ENCODE results near the gene STAP1. TPM values are rescaled to one million over a fixed set of nuclear protein-coding genes. Genes with fewer than 3 reads are reported as not detected.
A peak's percentile ranks its signal among the peaks of the same experiment; 100 is the strongest.

STAP1 gene
- total RNA-seq, 6 experiments from 2014 or later = not detected

DNA sequence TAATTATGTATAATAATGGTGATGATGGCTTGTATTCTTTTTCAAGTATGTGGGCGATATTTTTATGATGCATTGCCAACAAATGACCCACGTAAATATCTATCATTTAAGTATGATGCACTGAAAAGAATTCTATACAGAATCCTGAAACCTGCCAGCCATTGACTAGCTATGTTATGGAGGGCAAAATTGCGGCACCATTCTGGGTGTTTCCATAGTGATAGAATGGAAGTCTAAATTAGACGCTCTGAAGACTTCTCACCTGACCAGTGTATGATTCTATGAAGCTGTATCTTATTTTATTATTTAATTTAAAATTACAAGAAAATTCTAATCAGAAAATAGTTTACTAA lies 12.5 kb upstream of the STAP1 start:
- intact Hi-C loops (cut with DNase I) = no loop called here
- H3K36me3 ChIP-seq = peaks cover 0 to 1% (median 0%) of the 10 kb centered on the region in 4 donors
- ATAC-seq (no peak), DNase-seq (no peak)
- no peaks in the 10 kb centered on the region for H3K9me3 ChIP-seq
- H3K4me1 ChIP-seq = peaks cover 0 to 25% (median 2%) of the 10 kb centered on the region in 4 donors
- TF ChIP-seq POLR2A (IDR thresholded peaks at IDR 0.05) (no peak), CTCF (IDR thresholded peaks at IDR 0.05) (no peak)
- H3K27me3 ChIP-seq = no peaks in the 10 kb centered on the region
- peak overlapping the region in 1 of 3 donors; percentile 88 for H3K27ac ChIP-seq
- H3K4me3 ChIP-seq = peak overlapping the region; percentile 68 to 78 (median 68)
- WGBS (ENCODE audit: insufficient coverage, low coverage, low lambda C conversion rate, missing lambda C conversion rate) = 62% methylated on average over 4 of the region's 4 CpGs

- Histone ChIP-seq H3K27me3 (no peaks in the 10 kb centered on the region), H3K27ac (no peak overlapping the region), H3K9me3 (no peaks in the 10 kb centered on the region), H3K4me3 (no peak overlapping the region), H3K36me3 (no peaks in the 10 kb centered on the region), H3K4me1 (peaks cover 0 to 22% (median 2%) of the 10 kb centered on the region in 4 donors)
- DNase-seq (no peak), ATAC-seq (no peak)
- WGBS (ENCODE audit: insufficient coverage, low coverage, low lambda C conversion rate, missing lambda C conversion rate) = 59% methylated on average over 4 of the region's 4 CpGs
- intact Hi-C loops (cut with DNase I) = no loop called here
- TF ChIP-seq POLR2A (IDR thresholded peaks at IDR 0.05) (no peak), CTCF (IDR thresholded peaks at IDR 0.05) (no peak)
Measured at GRCh38 chr4:67546971-67547370, 11.6 kb upstream of the STAP1 start.

DNA sequence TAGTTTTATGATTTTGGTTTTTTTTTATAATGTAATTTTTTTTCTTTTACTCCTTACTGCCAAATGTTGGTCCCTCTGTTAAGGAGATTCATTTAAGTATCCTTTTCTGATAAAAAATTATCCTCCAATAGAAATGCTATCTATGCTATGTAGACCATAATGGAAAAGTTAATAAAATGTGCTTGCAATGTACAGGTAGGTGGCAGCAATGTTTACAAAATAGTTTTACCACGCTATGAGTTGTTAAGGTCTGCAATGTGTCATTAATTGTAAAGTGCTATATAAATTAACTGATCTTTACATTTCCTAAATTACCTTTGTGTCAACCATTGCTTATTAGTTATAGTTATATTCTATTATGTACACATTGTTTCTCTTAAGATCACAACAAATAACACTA lies 9.4 kb upstream of the STAP1 start:
- Histone ChIP-seq H3K4me3 (no peak overlapping the region), H3K27me3 (no peaks in the 10 kb centered on the region), H3K9me3 (no peaks in the 10 kb centered on the region), H3K36me3 (no peaks in the 10 kb centered on the region), H3K27ac (no peak overlapping the region), H3K4me1 (peaks cover 0 to under 1% (median 0%) of the 10 kb centered on the region in 4 donors)
- peak in 3 of 4 donors; percentile 21 to 32 (median 27) for TF ChIP-seq CTCF (IDR thresholded peaks at IDR 0.05)
- no peak for TF ChIP-seq POLR2A (IDR thresholded peaks at IDR 0.05)
- ATAC-seq (no peak), DNase-seq (no peak)
- intact Hi-C loops (cut with DNase I) = no loop called here
- 5% methylated on average over 1 of the region's 1 CpG for WGBS (ENCODE audit: insufficient coverage, low coverage, low lambda C conversion rate, missing lambda C conversion rate)

DNA sequence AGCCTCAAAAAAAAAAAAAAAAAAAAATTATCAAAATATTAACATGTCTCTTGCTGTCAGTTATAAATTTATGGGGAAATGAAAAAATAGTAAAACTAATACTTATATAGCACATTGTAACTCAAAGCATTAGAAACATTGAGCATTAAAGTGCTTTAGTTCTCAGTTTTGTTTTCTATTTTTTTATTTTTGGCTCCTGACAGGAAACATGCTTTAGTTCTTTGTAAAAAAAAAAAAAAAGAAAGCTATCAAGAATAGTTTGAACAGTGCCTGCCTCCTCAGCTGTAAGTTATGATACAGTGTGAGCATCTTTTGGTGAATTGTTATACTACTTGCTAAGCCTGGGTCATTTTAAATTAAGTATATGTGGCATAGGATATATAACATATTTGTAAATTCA lies 8.1 kb upstream of the STAP1 start:
- H3K4me3 ChIP-seq = no peak overlapping the region
- intact Hi-C loops (cut with DNase I) = no loop called here
- no peak for ATAC-seq

More for the DNA sequence above, 8.1 kb upstream of the STAP1 start:
- Histone ChIP-seq H3K36me3 (no peaks in the 10 kb centered on the region), H3K4me1 (no peaks in the 10 kb centered on the region), H3K27ac (no peak overlapping the region), H3K27me3 (no peaks in the 10 kb centered on the region), H3K9me3 (no peaks in the 10 kb centered on the region)
- DNase-seq = no peak
- TF ChIP-seq CTCF (IDR thresholded peaks at IDR 0.05) (no peak), POLR2A (IDR thresholded peaks at IDR 0.05) (no peak)
